Peyer's patch (tissue), 4 donors: Measurements from ENCODE around the gene PIEZO2. TPM values are rescaled to one million over a fixed set of nuclear protein-coding genes. Genes with fewer than 3 reads are reported as not detected.

Source experiments
- DNase-seq, 3 donors: peaks; one replicate each; pipeline ENCODE4 v3.0.0-alpha.2; 2017 to 2019
- H3K27ac ChIP-seq, 4 donors: fragments of 200-600 bp; sonication (generic); one replicate each; pipeline ENCODE4 v1.5.1; 2016 to 2019
- H3K27me3 ChIP-seq, 2 donors: fragments of 200-600 bp; sonication (generic); one replicate each; pipeline ENCODE4 v1.5.1; 2019
- H3K36me3 ChIP-seq, 3 donors: fragments of 200-600 bp; sonication (generic); one replicate each; pipeline ENCODE4 v1.5.1; 2016 to 2019
- H3K4me1 ChIP-seq, 4 donors: fragments of 200-600 bp; sonication (generic); one replicate each; pipeline ENCODE4 v1.5.1; 2016 to 2019
- H3K4me3 ChIP-seq, 4 donors: fragments of 200-600 bp; sonication (generic); 1 replicate in 3 of 4; 2 replicates in 1 of 4; pipeline ENCODE4 v1.5.1; 2016 to 2019; ENCODE audit warnings: mild to moderate bottlenecking in 1 of 4
- H3K9me3 ChIP-seq, 4 donors: fragments of 200-600 bp; sonication (generic); one replicate each; pipeline ENCODE4 v1.5.1; 2016 to 2019; ENCODE audit warnings: mild to moderate bottlenecking in 1 of 4
- POLR2A ChIP-seq, 2 donors: fragments of 450-650 bp; IDR thresholded peaks; one replicate each; pipeline ENCODE4 v1.5.1; 2017; ENCODE audit warnings: antibody characterized with exemption in 2 of 2, mild to moderate bottlenecking in 2 of 2, moderate library complexity in 2 of 2
- total RNA-seq, 4 donors: library from RNA; depleted of rRNA; stranded (reverse); fragments of >200 nt; gene quantifications; one replicate each; pipeline ENCODE4 v1.1.0, GENCODE V29; 2016
- TF ChIP-seq, protein P1 (sequence below), 6 experiments: fragments of 450-650 bp in 4 of 6; fragments of 200-600 bp in 2 of 6; sonication (generic) in 1 of 6; IDR thresholded peaks; one replicate each; pipeline ENCODE4 v1.5.1; 2017 to 2019; ENCODE audit warnings: antibody characterized with exemption in 6 of 6, mild to moderate bottlenecking in 3 of 6, moderate library complexity in 1 of 6

Gene PIEZO2
- total RNA-seq, 4 donors from 2014 or later: 0.85 to 5.8 (median 4.5) TPM

DNA sequence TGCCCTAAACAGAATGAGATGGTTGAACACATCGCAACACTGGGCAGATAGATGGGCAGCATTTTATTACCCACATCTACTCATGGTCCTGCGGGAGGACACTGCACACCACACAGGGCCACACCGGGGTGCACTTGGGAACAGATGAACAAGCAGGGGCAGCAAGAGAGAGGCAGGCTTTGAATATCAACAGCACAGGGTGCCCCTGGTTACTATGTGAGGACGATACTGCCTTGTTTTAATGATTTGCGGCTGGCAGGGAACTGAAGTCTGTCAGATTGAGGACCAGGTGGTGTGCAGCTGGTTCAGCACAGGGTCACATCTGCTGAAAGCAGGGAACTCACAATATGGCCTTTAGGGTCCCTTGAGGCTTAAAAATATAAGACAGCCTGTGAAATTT, 195.7 kb downstream of the PIEZO2 start:
- DNase-seq: no peak
- TF ChIP-seq POLR2A (IDR thresholded peaks at IDR 0.05): no peak
- TF ChIP-seq, protein P1, sequence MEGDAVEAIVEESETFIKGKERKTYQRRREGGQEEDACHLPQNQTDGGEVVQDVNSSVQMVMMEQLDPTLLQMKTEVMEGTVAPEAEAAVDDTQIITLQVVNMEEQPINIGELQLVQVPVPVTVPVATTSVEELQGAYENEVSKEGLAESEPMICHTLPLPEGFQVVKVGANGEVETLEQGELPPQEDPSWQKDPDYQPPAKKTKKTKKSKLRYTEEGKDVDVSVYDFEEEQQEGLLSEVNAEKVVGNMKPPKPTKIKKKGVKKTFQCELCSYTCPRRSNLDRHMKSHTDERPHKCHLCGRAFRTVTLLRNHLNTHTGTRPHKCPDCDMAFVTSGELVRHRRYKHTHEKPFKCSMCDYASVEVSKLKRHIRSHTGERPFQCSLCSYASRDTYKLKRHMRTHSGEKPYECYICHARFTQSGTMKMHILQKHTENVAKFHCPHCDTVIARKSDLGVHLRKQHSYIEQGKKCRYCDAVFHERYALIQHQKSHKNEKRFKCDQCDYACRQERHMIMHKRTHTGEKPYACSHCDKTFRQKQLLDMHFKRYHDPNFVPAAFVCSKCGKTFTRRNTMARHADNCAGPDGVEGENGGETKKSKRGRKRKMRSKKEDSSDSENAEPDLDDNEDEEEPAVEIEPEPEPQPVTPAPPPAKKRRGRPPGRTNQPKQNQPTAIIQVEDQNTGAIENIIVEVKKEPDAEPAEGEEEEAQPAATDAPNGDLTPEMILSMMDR (IDR thresholded peaks at IDR 0.05): no peak
- H3K4me1 ChIP-seq: no peaks in the 10 kb centered on the region
- H3K4me3 ChIP-seq: no peak overlapping the region
- H3K27ac ChIP-seq: no peak overlapping the region
- no peaks in the 10 kb centered on the region for H3K9me3 ChIP-seq
- H3K27me3 ChIP-seq: no peaks in the 10 kb centered on the region
- no peaks in the 10 kb centered on the region for H3K36me3 ChIP-seq

DNA sequence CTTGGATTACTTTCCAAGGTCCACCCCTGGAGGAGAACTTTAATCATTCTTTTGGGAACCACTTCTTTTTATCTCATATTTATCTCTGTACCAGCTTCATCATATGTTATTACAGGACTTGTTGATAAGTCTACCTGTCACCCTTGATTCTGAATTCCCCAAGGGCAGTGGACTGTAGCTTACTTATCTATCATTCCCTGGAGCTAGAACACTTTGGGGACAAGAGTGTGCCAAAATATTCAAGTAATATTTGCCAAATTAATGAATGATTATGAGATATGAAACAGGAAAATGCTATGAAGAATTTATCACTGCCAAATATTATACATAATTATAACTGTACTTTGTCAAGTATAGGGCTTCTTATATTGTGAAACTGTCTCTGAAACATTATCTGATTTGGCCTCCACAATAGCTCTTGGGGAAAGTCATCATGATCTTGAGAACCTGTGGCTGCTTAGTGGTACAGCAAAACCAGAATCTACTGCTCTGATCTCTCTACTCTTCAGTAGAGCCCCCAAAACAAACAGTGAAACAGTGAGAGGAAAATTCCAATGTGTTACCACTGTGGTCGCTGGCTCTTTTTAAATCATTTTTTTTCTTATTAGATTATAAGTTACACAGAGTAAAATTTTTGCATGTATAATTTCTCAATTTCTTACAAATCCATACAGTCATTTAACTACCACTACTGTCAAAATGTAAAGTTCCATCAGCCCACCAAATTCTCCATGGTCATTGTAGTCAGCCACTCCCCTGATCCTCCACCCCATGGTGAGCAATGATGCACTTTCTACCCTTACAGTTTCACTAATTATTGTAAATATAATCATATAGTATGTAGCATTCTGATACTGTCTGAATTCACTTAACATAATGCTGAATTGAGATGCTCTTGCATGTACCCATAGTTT, 197.5 kb downstream of the PIEZO2 start:
- TF ChIP-seq, protein P1 (IDR thresholded peaks at IDR 0.05): no peak
- TF ChIP-seq POLR2A (IDR thresholded peaks at IDR 0.05): no peak
- no peaks in the 10 kb centered on the region for H3K4me1 ChIP-seq

DNA sequence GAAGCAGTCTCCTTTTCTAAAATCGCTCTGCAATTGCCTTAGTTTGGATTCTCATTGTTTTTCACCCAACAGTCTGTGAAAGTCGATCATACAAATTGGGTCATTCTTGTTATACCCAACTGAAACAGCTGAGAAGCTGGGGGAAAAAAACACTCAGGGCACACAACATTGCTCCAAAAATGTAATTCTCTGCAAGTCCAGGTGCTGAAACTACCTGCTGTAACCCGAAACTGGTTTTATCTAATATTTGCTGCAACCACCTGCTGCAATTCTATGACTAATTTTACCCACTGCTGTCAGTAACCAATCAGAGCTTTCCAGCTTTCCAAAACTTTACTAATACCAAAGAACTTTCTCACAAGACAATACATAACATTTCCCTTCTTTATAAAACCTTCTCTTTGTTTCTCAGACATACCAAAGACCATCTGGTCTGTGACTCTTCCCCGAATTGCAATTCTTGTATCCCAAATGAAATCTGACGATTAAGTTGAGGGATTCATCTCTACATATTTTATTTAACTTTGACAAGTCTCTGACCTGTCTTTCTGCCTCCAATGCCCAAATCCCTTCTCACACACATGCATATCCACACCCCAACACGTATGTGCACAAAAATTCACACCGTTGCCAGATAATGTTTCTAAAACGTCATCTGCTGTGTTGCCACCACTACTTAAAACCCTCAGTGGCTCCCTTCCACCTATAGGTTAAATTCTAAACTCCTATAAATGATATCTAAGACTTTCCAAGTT, 198.3 kb downstream of the PIEZO2 start:
- no peaks in the 10 kb centered on the region for H3K4me1 ChIP-seq
- TF ChIP-seq, protein P1 (IDR thresholded peaks at IDR 0.05): no peak
- TF ChIP-seq POLR2A (IDR thresholded peaks at IDR 0.05): no peak
- peaks cover 0 to 6% (median 0%) of the 10 kb centered on the region in 4 donors for H3K9me3 ChIP-seq
- no peaks in the 10 kb centered on the region for H3K36me3 ChIP-seq
- no peak overlapping the region for H3K4me3 ChIP-seq
- no peak for DNase-seq
- no peaks in the 10 kb centered on the region for H3K27me3 ChIP-seq
- no peak overlapping the region for H3K27ac ChIP-seq

More for the DNA sequence above, 197.5 kb downstream of the PIEZO2 start:
- no peak overlapping the region for H3K27ac ChIP-seq
- no peaks in the 10 kb centered on the region for H3K27me3 ChIP-seq
- DNase-seq: no peak
- no peaks in the 10 kb centered on the region for H3K9me3 ChIP-seq
- H3K4me3 ChIP-seq: no peak overlapping the region
- H3K36me3 ChIP-seq: no peaks in the 10 kb centered on the region

DNA sequence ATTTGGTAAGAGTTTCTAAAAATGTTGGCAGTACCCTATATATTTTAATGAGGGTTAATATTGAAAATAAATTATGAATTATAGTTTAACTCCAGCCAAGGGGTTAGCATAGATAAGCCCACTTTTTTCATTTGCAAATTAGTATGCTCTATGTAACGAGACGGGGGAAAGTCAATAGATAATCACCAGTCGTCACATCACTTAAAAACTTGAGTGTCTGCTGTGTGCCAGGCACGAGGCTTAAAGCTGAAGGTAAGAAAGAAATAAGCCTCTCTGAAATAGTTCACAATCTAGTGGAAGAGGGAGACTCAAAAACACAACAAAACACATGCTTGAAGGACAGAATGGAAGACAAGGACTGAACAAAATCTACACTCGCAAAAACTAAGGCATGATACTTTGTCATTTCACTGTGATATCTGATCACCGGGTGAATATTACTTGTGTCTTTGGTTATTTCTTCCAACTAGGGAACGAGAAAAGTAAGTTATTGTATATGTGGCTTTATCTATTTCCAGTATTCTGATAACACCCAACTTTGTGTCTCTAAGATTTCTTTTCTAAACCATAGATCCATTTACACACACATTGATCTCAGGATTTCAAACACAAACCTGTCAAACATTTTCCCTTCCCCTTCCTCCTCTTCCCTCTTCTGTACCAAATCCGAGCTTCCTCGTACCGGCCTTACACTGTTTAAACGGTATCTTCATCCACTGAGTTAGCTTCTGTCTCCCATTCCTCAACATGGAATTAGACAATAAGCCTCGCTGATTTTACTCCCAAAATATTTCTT, 199.1 kb downstream of the PIEZO2 start:
- DNase-seq: no peak
- Histone ChIP-seq H3K27ac (no peak overlapping the region), H3K27me3 (no peaks in the 10 kb centered on the region), H3K9me3 (peaks cover 0 to 13% (median 0%) of the 10 kb centered on the region in 4 donors), H3K4me1 (no peaks in the 10 kb centered on the region), H3K36me3 (no peaks in the 10 kb centered on the region), H3K4me3 (no peak overlapping the region)
- TF ChIP-seq POLR2A (IDR thresholded peaks at IDR 0.05): no peak
- TF ChIP-seq, protein P1 (IDR thresholded peaks at IDR 0.05): no peak

DNA sequence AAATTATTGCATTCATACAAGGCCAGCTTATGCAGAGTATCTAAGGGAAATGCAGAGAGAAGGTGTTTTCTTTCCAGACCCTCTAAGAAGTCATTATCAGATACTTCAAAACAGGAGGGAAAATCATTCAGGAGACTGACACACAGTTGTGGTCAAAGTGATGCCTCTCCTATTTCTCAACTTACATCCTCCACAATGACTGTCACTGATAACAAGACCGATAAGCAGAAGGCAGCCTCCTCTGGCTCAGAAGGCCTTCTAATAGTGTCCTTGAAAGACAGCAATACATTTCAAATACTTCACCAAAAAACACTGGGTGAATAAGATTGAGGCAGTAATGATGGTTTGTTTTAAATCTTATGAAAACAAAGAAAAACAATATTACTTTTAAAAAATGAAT, 199.7 kb downstream of the PIEZO2 start:
- TF ChIP-seq, protein P1 (IDR thresholded peaks at IDR 0.05): no peak
- no peak for TF ChIP-seq POLR2A (IDR thresholded peaks at IDR 0.05)
- DNase-seq: no peak
- H3K27ac ChIP-seq: no peak overlapping the region

More for the DNA sequence above, 199.7 kb downstream of the PIEZO2 start:
- H3K36me3 ChIP-seq: no peaks in the 10 kb centered on the region
- peaks cover 0 to 19% (median 0%) of the 10 kb centered on the region in 4 donors for H3K9me3 ChIP-seq
- no peaks in the 10 kb centered on the region for H3K27me3 ChIP-seq
- no peak overlapping the region for H3K4me3 ChIP-seq
- H3K4me1 ChIP-seq: no peaks in the 10 kb centered on the region
